CD4-positive, alpha-beta T cell (primary cell): ENCODE results near the gene MAMLD1. TPM values are rescaled to one million over a fixed set of nuclear protein-coding genes. Genes with fewer than 3 reads are reported as not detected.

ENCODE experiments used
- ATAC-seq: fragments of 200-7000 bp; cut with Tn5 transposase; one replicate; pipeline ENCODE4 v1.10.0; 2022; ENCODE audit warnings: mild to moderate bottlenecking; ENCODE audit not compliant: poor library complexity
- CTCF ChIA-PET: fragments of 350-600 bp; sonication (Branson Sonifier 250); formaldehyde crosslinking; loops from one replicate; lab custom pipeline; 2021; ENCODE audit warnings: antibody characterized with exemption, inconsistent platforms; lab: Charles Lee
- POLR2A ChIA-PET: fragments of 350-600 bp; sonication (Branson Sonifier 250); formaldehyde crosslinking; loops from one replicate; lab custom pipeline; 2021; ENCODE audit warnings: antibody characterized with exemption, inconsistent platforms; lab: Charles Lee
- DNase-seq, 14 experiments: peaks; one replicate each; pipeline ENCODE4 v3.0.0-alpha.2; 2013 to 2020; ENCODE audit warnings: mixed read lengths in 2 of 14
- H3K27ac ChIP-seq, 2 donors: one replicate each; pipeline versions ENCODE4 v1.5.1 to v1.7.0; 2013; ENCODE audit warnings: low read length in 2 of 2, low read depth in 1 of 2, mild to moderate bottlenecking in 1 of 2
- H3K27me3 ChIP-seq, 2 experiments: 1 replicate in 1 of 2; 2 replicates in 1 of 2; pipeline versions ENCODE4 v1.6.1 to v1.7.0; 2013; ENCODE audit warnings: low read length in 2 of 2, control low read depth in 1 of 2, mild to moderate bottlenecking in 1 of 2, moderate library complexity in 1 of 2; ENCODE audit not compliant: insufficient read depth in 2 of 2, control insufficient read depth in 1 of 2
- H3K36me3 ChIP-seq: one replicate; pipeline ENCODE4 v1.6.1; 2013; ENCODE audit warnings: low read length, control low read depth; ENCODE audit not compliant: insufficient read depth
- H3K4me1 ChIP-seq: one replicate; pipeline ENCODE4 v1.6.1; 2013; ENCODE audit warnings: low read length, control low read depth; ENCODE audit not compliant: insufficient read depth
- H3K4me3 ChIP-seq: one replicate; pipeline ENCODE4 v1.5.1; 2013; ENCODE audit warnings: mild to moderate bottlenecking, low read length, moderate library complexity
- H3K9me3 ChIP-seq, 2 experiments: 1 replicate in 1 of 2; 2 replicates in 1 of 2; pipeline versions ENCODE4 v1.6.1 to v1.7.0; 2013; ENCODE audit warnings: low read length in 2 of 2, mild to moderate bottlenecking in 2 of 2, control low read depth in 1 of 2, moderate library complexity in 1 of 2; ENCODE audit not compliant: control insufficient read depth in 1 of 2, insufficient read depth in 1 of 2
- H3K27ac Mint-ChIP-seq: one replicate; pipeline ENCODE4 v1.8.0; 2020; ENCODE audit warnings: mixed read lengths
- H3K27me3 Mint-ChIP-seq: one replicate; pipeline ENCODE4 v1.8.0; 2021; ENCODE audit warnings: mixed read lengths
- H3K36me3 Mint-ChIP-seq: one replicate; pipeline ENCODE4 v1.8.0; 2021; ENCODE audit warnings: low read depth, mixed read lengths
- H3K4me1 Mint-ChIP-seq: one replicate; pipeline ENCODE4 v1.8.0; 2021; ENCODE audit warnings: low read depth, mixed read lengths
- H3K4me3 Mint-ChIP-seq: one replicate; pipeline ENCODE4 v1.8.0; 2020; ENCODE audit warnings: mild to moderate bottlenecking, mixed read lengths
- H3K9me3 Mint-ChIP-seq: one replicate; pipeline ENCODE4 v1.8.0; 2020; ENCODE audit warnings: mixed read lengths
- intact Hi-C, 2 experiments: fragments of 100-400 bp; cut with DNase I in 1 of 2; cut with micrococcal nuclease in 1 of 2; formaldehyde crosslinking; loops; one replicate each; pipeline versions ENCODE4 v1.15.1 to v1.9.0; 2023 to 2025; cut with DNase I, micrococcal nuclease
- total RNA-seq, 174 experiments: library from RNA in 2 of 174; stranded (reverse) in 2 of 174; gene quantifications; one replicate each; pipeline ENCODE4 v1.2.3 and lab custom pipeline; 2021 to 2026
- TF ChIP-seq, protein P1 (sequence below): fragments of 200-600 bp; IDR thresholded peaks from one replicate; pipeline ENCODE4 v1.8.0; 2022; ENCODE audit warnings: antibody characterized with exemption, mild to moderate bottlenecking

MAMLD1 gene
- total RNA-seq, 2 experiments from 2014 or later, result 0.45 to 0.96 TPM

DNA sequence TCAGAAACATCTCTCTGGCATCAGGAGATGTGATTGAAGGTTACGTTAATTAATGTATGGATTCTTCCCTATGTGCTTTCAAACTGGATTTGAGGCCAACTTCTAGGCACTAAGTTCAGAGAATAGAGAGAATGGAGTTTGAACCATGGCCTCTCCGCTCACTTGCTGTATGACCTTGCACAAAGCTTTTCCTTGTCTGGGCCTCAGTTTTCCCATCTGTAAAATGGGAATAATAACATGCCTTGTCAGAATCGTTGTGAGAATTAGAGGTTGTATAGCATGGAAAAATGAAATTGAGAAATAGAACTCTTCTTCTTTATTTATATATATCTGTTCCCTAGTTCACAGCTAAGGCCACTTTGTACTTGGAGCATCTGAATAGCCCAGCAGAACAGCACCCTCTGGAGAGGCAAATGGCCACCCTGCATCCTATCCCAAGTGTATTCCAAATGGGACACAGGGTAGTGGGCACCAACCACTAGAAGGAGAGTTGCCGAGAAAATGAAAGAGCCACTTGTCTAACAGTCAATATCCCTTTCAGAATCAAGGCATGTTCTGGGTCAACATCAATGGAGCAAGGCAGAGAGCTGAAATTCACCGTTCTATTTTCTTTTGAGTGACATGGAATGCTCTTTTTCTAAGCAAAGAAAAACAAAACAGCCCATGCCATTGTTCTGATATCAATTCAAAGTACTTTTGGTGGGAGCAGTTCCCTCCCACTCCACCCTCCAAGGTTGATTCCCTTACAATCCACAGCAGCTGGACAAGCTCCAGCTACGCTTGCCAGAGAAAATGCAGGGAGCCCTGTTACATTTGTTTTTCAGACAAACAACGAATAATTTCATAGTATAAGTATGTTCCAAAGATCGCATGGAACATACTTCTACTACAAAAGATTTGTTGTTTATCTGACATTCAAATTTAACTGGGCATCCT is 182.0 kb downstream of the MAMLD1 start:
- Mint-ChIP-seq H3K4me1 (peaks cover 34% of the 10 kb centered on the region), H3K36me3 (no peaks in the 10 kb centered on the region), H3K27me3 (no peaks in the 10 kb centered on the region), H3K4me3 (no peak overlapping the region), H3K9me3 (no peaks in the 10 kb centered on the region), H3K27ac (no peak overlapping the region)
- Histone ChIP-seq H3K4me3 (no peak overlapping the region), H3K9me3 (no peaks in the 10 kb centered on the region), H3K27ac (no peak overlapping the region), H3K27me3 (no peaks in the 10 kb centered on the region), H3K4me1 (peaks cover 40% of the 10 kb centered on the region), H3K36me3 (no peaks in the 10 kb centered on the region)
- TF ChIP-seq, protein P1, sequence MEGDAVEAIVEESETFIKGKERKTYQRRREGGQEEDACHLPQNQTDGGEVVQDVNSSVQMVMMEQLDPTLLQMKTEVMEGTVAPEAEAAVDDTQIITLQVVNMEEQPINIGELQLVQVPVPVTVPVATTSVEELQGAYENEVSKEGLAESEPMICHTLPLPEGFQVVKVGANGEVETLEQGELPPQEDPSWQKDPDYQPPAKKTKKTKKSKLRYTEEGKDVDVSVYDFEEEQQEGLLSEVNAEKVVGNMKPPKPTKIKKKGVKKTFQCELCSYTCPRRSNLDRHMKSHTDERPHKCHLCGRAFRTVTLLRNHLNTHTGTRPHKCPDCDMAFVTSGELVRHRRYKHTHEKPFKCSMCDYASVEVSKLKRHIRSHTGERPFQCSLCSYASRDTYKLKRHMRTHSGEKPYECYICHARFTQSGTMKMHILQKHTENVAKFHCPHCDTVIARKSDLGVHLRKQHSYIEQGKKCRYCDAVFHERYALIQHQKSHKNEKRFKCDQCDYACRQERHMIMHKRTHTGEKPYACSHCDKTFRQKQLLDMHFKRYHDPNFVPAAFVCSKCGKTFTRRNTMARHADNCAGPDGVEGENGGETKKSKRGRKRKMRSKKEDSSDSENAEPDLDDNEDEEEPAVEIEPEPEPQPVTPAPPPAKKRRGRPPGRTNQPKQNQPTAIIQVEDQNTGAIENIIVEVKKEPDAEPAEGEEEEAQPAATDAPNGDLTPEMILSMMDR, result no peak
- intact Hi-C loops, result loop anchor here (1.0 to 5.0 kb wide), 2 partner anchors 42 kb away; no protein-coding TSS in a partner anchor
- ChIA-PET POLR2A (interaction anchor here (0.5 to 6.5 kb wide), 3 partner anchors 25 to 1005 kb away, joined by 3 to 68 read pairs (median 6); partner anchors contain the start of gene MTM1), CTCF (no interaction called here)
- ATAC-seq (no peak), DNase-seq (no peak)

DNA sequence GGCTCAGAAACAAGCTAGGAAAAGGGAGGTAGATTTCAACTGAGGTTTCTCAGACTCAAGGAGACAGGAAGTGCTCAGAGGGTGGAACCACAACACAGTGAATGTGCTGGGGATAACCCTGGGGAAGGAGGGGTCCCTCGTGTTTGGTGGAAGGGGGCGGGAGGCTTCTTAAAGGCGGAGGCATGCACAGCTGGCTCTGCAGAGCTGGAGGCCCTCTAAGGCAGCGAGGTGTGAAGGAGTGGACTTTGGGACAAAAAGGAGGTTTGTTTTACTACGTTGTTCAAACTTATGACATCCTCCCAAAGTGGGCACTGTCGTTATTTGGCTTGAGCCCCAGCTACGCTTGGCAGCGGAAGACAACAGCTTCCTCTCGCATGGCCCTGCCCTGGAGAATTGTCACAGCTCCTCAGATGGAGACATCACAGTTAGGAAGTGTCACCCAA is 183.6 kb downstream of the MAMLD1 start:
- Mint-ChIP-seq H3K36me3 (no peaks in the 10 kb centered on the region), H3K4me3 (peak overlapping the region; percentile 74), H3K27ac (peak overlapping the region; percentile 84), H3K9me3 (no peaks in the 10 kb centered on the region), H3K4me1 (peaks cover 34% of the 10 kb centered on the region), H3K27me3 (no peaks in the 10 kb centered on the region)
- Histone ChIP-seq H3K9me3 (no peaks in the 10 kb centered on the region), H3K27me3 (no peaks in the 10 kb centered on the region), H3K4me3 (peak overlapping the region; percentile 50), H3K36me3 (no peaks in the 10 kb centered on the region), H3K4me1 (peaks cover 40% of the 10 kb centered on the region), H3K27ac (peak overlapping the region in 1 of 2 donors; percentile 13)
- ATAC-seq, result peak; percentile 87
- CTCF ChIA-PET, result interaction anchor here (0.9 to 1.3 kb wide), 2 partner anchors 53 to 67 kb away, joined by 3 read pairs; no protein-coding TSS in a partner anchor
- intact Hi-C loops, result loop anchor here in 1 of 2 experiments (2.0 kb wide), 1 partner anchor 22 kb away; the partner anchor contains the start of gene MTM1
- POLR2A ChIA-PET, result interaction anchor here (0.6 to 6.5 kb wide), 8 partner anchors 24 to 1007 kb away, joined by 3 to 68 read pairs (median 4); partner anchors contain the start of genes EOLA2, MTM1 and MTMR1
- TF ChIP-seq, protein P1, result no peak
- peak in 12 of 14 experiments; percentile 12 to 82 (median 42) for DNase-seq

DNA sequence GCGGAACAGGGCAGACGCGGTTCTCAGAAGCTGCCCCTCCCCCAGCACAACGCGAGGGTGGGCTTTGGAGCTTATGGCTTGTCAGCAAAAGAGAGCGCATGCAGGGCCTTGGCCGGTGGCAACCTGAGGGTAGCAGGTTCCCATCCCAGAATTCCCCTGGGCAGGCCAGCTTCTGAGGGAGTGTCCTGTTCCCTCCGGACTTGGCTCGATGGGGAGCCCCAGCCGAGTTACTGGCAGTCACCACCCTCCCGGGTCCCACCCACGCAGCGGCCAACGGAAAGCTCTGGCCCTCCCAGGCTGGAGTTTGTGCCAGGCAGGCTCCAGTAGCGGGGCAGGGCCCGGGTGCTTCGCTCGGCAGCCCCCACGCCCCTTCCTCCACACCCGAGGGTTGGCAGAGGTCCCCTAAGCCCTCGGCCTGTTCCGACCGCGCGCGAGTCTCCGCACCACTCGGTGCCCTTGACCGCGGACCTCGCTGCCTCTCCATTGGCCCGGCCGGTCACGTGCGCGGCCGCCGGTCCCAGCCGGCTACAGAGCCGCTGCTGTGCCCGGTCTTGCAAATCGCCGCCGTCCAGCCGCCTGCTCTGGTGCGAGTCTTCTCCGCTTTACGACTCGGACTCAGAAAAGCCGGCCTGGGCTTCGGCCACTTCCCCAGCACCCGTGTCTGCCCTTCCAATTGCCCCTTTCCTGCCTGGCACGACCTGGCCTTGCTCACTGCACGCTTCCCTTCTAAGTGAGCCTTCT is 184.4 kb downstream of the MAMLD1 start:
- peak in 2 of 14 experiments; percentile 38 for DNase-seq
- Histone ChIP-seq H3K36me3 (no peaks in the 10 kb centered on the region), H3K27me3 (no peaks in the 10 kb centered on the region), H3K4me3 (peak overlapping the region; percentile 50), H3K27ac (peak overlapping the region in 1 of 2 donors; percentile 13), H3K9me3 (no peaks in the 10 kb centered on the region), H3K4me1 (peaks cover 40% of the 10 kb centered on the region)
- intact Hi-C loops, result loop anchor here in 1 of 2 experiments (2.0 kb wide), 1 partner anchor 21 kb away; the partner anchor contains the start of gene MTM1
- H3K4me3 Mint-ChIP-seq, result peak overlapping the region; percentile 83
- no peaks in the 10 kb centered on the region for H3K9me3 Mint-ChIP-seq
- ATAC-seq, result no peak
- H3K4me1 Mint-ChIP-seq, result peaks cover 34% of the 10 kb centered on the region
- H3K27ac Mint-ChIP-seq, result peak overlapping the region; percentile 84
- CTCF ChIA-PET, result interaction anchor here (1.3 kb wide), 1 partner anchor 53 kb away, joined by 3 read pairs; no protein-coding TSS in a partner anchor
- H3K27me3 Mint-ChIP-seq, result no peaks in the 10 kb centered on the region
- POLR2A ChIA-PET, result interaction anchor here (0.8 to 6.5 kb wide), 7 partner anchors 23 to 1008 kb away, joined by 3 to 68 read pairs (median 5); partner anchors contain the start of genes EOLA2, MTM1 and MTMR1
- no peaks in the 10 kb centered on the region for H3K36me3 Mint-ChIP-seq
- TF ChIP-seq, protein P1, result no peak
